Epithelial cell of esophagus (primary cell): ENCODE data around the gene ARIH2.
A peak's percentile ranks its signal among the peaks of the same experiment; 100 is the strongest.

Source experiments
- DNase-seq: peaks from one replicate; pipeline ENCODE4 v3.0.0; 2010; ENCODE audit warnings: low read depth
- H3K4me3 ChIP-seq: 2 replicates; pipeline ENCODE4 v1.5.1; 2011; ENCODE audit warnings: mild to moderate bottlenecking, low read length, control low read depth
- TF ChIP-seq, protein P1 (sequence below): IDR thresholded peaks from 2 replicates; pipeline ENCODE4 v1.5.1; 2011; ENCODE audit warnings: low read depth, mild to moderate bottlenecking, low read length, control low read depth, inconsistent platforms; ENCODE audit not compliant: insufficient read depth; ENCODE audit errors: missing control alignments

ARIH2 gene

DNA sequence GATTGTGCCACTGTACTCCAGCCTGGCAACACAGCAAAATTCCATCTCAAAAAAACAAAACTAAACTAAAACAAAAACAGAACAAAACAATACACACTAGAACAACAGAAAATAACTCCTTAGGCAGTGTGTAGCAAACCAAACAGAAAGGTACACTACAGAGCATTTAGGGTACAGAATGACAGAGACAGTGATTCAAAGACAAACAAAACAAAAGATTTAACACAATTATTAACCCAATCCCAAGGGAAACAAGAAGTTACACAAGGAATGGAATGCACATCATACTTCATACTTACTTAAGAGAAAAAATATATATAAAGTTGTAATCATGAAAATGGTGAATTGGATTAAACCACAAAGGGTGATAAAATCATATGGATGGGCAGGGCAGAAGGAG, 32.9 kb upstream of the ARIH2 start:
- no peak overlapping the region for H3K4me3 ChIP-seq
- TF ChIP-seq, protein P1, sequence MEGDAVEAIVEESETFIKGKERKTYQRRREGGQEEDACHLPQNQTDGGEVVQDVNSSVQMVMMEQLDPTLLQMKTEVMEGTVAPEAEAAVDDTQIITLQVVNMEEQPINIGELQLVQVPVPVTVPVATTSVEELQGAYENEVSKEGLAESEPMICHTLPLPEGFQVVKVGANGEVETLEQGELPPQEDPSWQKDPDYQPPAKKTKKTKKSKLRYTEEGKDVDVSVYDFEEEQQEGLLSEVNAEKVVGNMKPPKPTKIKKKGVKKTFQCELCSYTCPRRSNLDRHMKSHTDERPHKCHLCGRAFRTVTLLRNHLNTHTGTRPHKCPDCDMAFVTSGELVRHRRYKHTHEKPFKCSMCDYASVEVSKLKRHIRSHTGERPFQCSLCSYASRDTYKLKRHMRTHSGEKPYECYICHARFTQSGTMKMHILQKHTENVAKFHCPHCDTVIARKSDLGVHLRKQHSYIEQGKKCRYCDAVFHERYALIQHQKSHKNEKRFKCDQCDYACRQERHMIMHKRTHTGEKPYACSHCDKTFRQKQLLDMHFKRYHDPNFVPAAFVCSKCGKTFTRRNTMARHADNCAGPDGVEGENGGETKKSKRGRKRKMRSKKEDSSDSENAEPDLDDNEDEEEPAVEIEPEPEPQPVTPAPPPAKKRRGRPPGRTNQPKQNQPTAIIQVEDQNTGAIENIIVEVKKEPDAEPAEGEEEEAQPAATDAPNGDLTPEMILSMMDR = no peak
- no peak for DNase-seq

DNA sequence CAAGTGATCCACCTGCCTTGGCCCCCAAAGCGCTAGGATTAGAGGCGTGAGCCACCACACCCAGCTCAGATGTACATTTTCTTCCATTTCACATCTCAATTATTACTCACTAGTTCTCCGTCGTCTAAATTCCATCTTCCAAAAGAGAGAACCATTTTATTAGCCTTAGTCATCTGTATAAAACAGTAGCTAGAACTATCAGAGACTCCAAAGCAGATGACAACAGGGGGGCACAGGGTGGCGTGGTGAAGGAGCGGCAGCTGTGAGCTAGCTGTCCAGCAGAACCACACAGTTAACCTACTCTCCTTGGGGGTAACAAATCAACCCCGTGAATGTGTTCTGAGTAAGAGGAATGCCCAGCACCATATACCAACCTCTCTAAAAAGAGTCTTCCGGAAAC, 27.0 kb upstream of the ARIH2 start:
- TF ChIP-seq, protein P1 = no peak
- H3K4me3 ChIP-seq = no peak overlapping the region
- no peak for DNase-seq

DNA sequence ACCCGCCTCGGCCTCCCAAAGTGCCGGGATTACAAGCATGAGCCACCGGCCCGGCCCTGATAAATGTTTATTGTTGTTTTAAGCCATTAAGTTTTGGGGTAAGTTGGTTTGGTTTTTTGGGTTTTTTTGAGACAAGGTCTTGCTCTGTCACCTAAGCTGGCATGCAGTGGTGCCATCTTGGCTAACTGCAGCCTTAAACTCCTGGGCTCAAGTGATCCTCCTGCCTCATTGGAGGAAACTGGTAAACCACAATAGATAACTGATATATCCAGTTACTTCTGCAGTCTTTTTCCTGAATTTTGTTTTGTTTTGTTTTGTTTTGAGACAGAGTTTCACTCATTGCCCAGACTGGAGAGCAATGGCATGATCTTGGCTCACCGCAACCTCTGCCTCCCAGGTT, 24.1 kb upstream of the ARIH2 start:
- no peak overlapping the region for H3K4me3 ChIP-seq
- DNase-seq = no peak
- TF ChIP-seq, protein P1 = no peak

DNA sequence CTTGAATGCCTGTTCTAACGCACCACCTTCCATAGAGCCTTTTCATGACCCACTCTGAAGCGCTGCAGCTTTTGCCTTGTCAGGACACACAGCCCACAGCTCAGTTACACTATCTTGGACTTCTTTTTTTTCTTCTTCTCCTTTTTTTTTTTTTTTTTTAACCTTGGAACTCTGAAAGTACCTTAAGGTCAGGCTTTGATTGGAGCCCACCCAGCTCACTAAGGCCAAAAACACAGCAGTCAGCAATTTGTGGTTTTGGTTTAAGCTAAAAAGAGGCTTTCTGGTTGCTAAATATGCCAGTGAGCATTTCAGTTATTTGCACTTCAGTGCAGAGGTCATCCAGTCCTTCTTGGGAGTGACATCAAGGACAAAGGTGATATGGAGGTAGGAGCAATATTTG, 21.7 kb upstream of the ARIH2 start:
- no peak overlapping the region for H3K4me3 ChIP-seq
- DNase-seq = no peak
- TF ChIP-seq, protein P1 = no peak

DNA sequence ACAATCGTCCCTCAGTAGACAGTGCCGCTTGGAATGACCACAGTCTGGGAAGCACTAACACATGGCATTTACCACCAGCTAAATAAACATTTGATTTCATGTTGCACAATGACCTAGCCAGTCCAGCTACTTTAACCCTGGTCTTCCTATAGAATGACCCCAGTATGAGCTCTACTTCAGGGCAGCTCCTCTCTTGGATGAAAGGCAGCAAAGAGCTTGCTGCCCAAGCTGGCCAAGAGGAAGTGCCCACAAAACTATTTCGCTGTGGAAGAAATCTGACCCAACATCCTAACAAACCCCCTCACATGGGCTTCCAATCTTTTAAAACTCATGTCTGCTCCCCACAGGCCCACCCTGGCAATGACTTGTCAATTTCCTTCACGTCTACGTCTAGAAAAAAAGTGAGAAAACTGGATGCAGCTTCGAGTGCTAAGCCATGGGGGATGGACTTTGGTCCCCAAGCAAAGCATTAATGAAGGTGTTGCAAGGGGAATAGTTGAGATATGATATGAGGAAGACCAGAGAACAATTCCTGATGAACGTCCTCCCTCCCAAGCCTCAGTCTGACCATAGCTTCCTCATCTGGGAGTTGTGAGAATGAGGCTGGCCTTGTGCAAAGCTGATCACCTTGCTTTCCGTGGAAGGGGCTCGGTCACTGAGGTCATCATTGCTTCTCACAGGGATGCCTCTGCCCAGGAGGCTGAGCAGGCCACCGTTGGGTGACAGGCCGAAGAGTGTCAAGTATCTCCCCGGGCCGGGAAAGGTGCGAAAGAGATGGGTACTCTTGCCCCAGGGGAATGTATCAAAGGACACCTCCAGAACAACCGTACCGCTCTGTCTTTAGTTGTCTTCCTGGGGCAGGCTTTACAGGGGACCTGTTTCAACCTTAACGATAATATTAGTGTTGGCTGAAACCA, 20.9 kb upstream of the ARIH2 start:
- DNase-seq = no peak
- TF ChIP-seq, protein P1 = no peak
- peak overlapping the region; percentile 75 for H3K4me3 ChIP-seq

DNA sequence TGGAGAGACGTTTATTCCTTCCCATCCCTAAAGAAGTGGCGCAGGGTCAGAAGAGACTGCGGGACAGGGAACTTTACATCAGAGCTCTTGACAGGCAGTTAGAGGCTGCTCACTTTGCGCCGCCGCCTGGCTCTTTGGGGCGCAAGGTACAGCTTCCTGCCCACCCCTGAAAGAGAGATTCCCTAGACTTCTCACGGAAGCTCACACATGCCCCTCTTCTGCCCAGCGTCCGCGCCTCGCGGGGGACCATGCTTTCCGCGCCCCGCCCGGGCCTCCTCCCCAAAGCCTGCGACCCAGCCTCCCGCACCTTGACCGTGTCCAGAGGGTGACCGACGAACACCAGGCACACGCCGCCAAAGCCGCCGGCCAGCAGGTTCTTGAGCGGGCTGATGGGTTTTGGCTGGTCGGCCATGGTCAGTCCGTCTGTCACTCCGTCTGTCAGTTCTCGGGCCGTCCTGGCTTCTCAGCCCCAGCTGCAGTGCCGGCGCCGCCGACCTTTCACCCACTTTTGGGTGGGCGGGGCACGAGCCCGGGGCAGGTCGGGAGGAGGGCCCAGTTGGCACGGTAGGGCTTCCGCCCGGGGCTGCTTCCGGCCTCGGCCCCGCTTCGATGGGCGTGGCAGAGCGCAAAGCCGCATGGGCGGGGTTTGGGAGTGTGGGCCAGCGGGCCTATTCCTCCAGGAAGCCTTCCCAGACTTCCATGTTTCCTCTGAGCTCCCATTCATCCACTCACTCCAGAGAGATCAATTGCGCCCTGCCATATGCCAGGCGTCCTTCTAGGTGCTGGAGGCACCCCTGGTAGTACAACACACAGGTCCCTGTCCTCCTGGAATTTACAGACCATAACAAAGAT, 20.0 kb upstream of the ARIH2 start, which contains the start of gene SLC25A20:
Gene SLC25A20, minus strand, starts transcription at position 500 of the 852 bp plus-strand sequence. Its CDS starts 88 bp downstream, at position 412.
- peak within 1 kb of the TSS; percentile 75 for H3K4me3 ChIP-seq
- peak; percentile 88 for DNase-seq
- TF ChIP-seq, protein P1 = no peak
